ENCODE measurements around the gene CCDC12.

DNA sequence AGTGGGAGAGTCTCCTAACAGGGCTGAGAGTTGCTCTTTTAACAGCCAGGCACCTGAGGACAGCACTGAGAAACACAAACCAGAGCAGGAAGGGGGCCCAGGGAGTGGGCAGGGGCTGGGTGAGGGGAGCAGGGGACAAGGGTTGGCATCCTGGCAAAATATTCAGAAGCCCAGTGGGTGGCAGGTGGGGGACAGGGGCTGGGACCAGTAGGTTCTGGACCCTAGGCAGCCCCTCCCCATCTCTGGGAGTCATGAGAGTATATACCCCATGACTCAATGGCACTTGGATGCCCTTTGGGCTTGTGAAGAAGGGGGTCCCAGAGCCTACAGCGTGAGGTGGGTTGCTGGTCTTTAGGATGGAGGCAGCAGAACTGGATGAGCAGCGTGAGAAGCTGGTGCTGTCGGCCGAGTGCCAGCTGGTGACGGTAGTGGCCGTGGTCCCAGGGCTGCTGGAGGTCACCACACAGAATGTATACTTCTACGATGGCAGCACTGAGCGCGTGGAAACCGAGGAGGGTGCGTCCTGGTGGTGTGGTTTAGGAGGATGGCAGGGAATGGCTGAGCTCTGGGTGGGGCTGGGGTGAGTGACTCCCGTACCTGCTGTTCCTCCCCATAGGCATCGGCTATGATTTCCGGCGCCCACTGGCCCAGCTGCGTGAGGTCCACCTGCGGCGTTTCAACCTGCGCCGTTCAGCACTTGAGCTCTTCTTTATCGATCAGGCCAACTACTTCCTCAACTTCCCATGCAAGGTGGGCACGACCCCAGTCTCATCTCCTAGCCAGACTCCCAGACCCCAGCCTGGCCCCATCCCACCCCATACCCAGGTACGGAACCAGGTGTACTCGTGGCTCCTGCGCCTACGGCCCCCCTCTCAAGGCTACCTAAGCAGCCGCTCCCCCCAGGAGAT lies 27.2 kb upstream of the CCDC12 start:
- TF ChIP-seq EZH2 (IDR thresholded peaks at IDR 0.05) = no peak
- TF ChIP-seq, protein P1, sequence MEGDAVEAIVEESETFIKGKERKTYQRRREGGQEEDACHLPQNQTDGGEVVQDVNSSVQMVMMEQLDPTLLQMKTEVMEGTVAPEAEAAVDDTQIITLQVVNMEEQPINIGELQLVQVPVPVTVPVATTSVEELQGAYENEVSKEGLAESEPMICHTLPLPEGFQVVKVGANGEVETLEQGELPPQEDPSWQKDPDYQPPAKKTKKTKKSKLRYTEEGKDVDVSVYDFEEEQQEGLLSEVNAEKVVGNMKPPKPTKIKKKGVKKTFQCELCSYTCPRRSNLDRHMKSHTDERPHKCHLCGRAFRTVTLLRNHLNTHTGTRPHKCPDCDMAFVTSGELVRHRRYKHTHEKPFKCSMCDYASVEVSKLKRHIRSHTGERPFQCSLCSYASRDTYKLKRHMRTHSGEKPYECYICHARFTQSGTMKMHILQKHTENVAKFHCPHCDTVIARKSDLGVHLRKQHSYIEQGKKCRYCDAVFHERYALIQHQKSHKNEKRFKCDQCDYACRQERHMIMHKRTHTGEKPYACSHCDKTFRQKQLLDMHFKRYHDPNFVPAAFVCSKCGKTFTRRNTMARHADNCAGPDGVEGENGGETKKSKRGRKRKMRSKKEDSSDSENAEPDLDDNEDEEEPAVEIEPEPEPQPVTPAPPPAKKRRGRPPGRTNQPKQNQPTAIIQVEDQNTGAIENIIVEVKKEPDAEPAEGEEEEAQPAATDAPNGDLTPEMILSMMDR (IDR thresholded peaks at IDR 0.05) = no peak
